K562 (cell line): ENCODE measurements around the gene PIGL. TPM values are rescaled to one million over a fixed set of nuclear protein-coding genes. Genes with fewer than 3 reads are reported as not detected.

Source experiments
- ATAC-seq: fragments of 200-7000 bp; cut with Tn5 transposase; 3 replicates; pipeline ENCODE4 v1.9.1; 2020; ENCODE audit warnings: moderate library complexity
- BruUV-seq: library from RNA; stranded (reverse); fragments of 400-500 nt; replicated peaks from 2 replicates; lab custom pipeline; 2021; lab: Mats Ljungman, UMichigan
- CTCF ChIA-PET: fragments of 300-600 bp; formaldehyde crosslinking; extraction: SDS; loops from one replicate; lab custom pipeline; 2021; ENCODE audit warnings: low intra/inter-chr PET ratio; lab: Yijun Ruan, JAX
- POLR2A ChIA-PET: fragments of 300-600, 350-650 bp; sonication (Branson Sonifier 250); formaldehyde crosslinking; extraction: SDS; loops from one replicate; lab custom pipeline; 2021; ENCODE audit warnings: antibody characterized with exemption, inconsistent platforms; lab: Yijun Ruan, JAX
- DNase-seq, 4 experiments: peaks; one replicate each; pipeline versions ENCODE4 v3.0.0 to v3.0.0-alpha.2; 2011 to 2018; ENCODE audit warnings: low spot score in 3 of 4, mixed read lengths in 3 of 4; ENCODE audit errors: extremely low read depth in 1 of 4
- FAIRE-seq: peaks from 2 replicates; lab custom pipeline; 2011; peaks lifted over from hg19 to GRCh38; lab: Jason Lieb, UNC
- H2AFZ ChIP-seq: 2 replicates; pipeline ENCODE4 v1.6.0; 2011; ENCODE audit warnings: low read depth, low read length, control low read depth, inconsistent platforms
- H3K27ac ChIP-seq: fragments of 200-600 bp; 3 replicates; pipeline ENCODE4 v1.8.0; 2011; ENCODE audit warnings: low read depth, mild to moderate bottlenecking, control low read depth, inconsistent platforms, low read length, moderate library complexity, mixed read lengths; ENCODE audit errors: extremely low read depth
- H3K27me3 ChIP-seq, 2 experiments: fragments of 300-600 bp in 1 of 2; 2 replicates in 1 of 2; 3 replicates in 1 of 2; pipeline versions ENCODE4 v1.6.0 to v1.8.0; 2011; ENCODE audit warnings: inconsistent platforms in 2 of 2, low read length in 2 of 2, mild to moderate bottlenecking in 1 of 2, mixed read lengths in 1 of 2, moderate library complexity in 1 of 2; ENCODE audit not compliant: control insufficient read depth in 2 of 2, insufficient read depth in 2 of 2
- H3K36me3 ChIP-seq: fragments of 300-600 bp; 3 replicates; pipeline ENCODE4 v1.8.0; 2011; ENCODE audit warnings: mild to moderate bottlenecking, low read length, inconsistent platforms; ENCODE audit not compliant: control insufficient read depth, insufficient read depth
- H3K4me1 ChIP-seq, 2 experiments: fragments of 200-600 bp in 1 of 2; replicated peaks in 1 of 2; 2 replicates in 1 of 2; 3 replicates in 1 of 2; pipeline versions ENCODE4 v1.5.1 to v1.8.0; 2011; ENCODE audit warnings: inconsistent platforms in 2 of 2, low read length in 2 of 2, mild to moderate bottlenecking in 1 of 2, mixed read lengths in 1 of 2, moderate library complexity in 1 of 2; ENCODE audit not compliant: control insufficient read depth in 2 of 2, insufficient read depth in 2 of 2
- H3K4me2 ChIP-seq: 2 replicates; pipeline ENCODE4 v1.6.1; 2011; ENCODE audit warnings: low read length, control low read depth, inconsistent platforms, mixed read lengths; ENCODE audit not compliant: insufficient read depth
- H3K4me3 ChIP-seq: fragments of 200-600 bp; sonication (generic), shearing (Covaris generic); 2 replicates; pipeline ENCODE4 v1.5.1; 2016; ENCODE audit warnings: control low read depth, inconsistent platforms
- H3K79me2 ChIP-seq: fragments of 200-600 bp; 3 replicates; pipeline ENCODE4 v1.8.0; 2011; ENCODE audit warnings: low read length, inconsistent platforms; ENCODE audit not compliant: control insufficient read depth, insufficient read depth
- H3K9ac ChIP-seq, 2 experiments: 2 replicates each; pipeline versions ENCODE4 v1.6.0 to v1.6.1; 2011; ENCODE audit warnings: low read depth in 2 of 2, low read length in 2 of 2, control low read depth in 1 of 2, inconsistent platforms in 1 of 2, mild to moderate bottlenecking in 1 of 2, mixed read lengths in 1 of 2; ENCODE audit not compliant: insufficient read depth in 1 of 2
- H3K9me1 ChIP-seq: one replicate; pipeline ENCODE4 v1.6.0; 2011; ENCODE audit warnings: inconsistent platforms, mild to moderate bottlenecking, low read length, moderate library complexity; ENCODE audit not compliant: control insufficient read depth, insufficient read depth
- H3K9me3 ChIP-seq: replicated peaks from 2 replicates; pipeline ENCODE4 v1.5.1; 2011; ENCODE audit warnings: low read depth, low read length, inconsistent platforms; ENCODE audit not compliant: control insufficient read depth, insufficient read depth
- H4K20me1 ChIP-seq: replicated peaks from 2 replicates; pipeline ENCODE4 v1.6.1; 2011; ENCODE audit warnings: low read length, inconsistent platforms, mixed read lengths; ENCODE audit not compliant: control insufficient read depth, insufficient read depth
- CBX3 ChIP-seq, 2 experiments: IDR thresholded peaks; 1 replicate in 1 of 2; 2 replicates in 1 of 2; pipeline ENCODE4 v1.6.1; 2012; ENCODE audit warnings: inconsistent platforms in 2 of 2, low read length in 2 of 2, borderline replicate concordance in 1 of 2, control low read depth in 1 of 2
- GMEB1 ChIP-seq: fragments of 250-450 bp; sonication (Bioruptor Pico); IDR thresholded peaks from 2 replicates; pipeline ENCODE4 v1.4.0; 2020; ENCODE audit warnings: mild to moderate bottlenecking
- KLF13 ChIP-seq: fragments of 450-650 bp; IDR thresholded peaks from 2 replicates; pipeline ENCODE4 v1.6.1; 2016; ENCODE audit warnings: missing genetic modification characterization, low read depth, mild to moderate bottlenecking, missing compliant biosample characterization, moderate library complexity, borderline replicate concordance
- PML ChIP-seq: IDR thresholded peaks from 2 replicates; pipeline ENCODE4 v1.6.1; 2012; ENCODE audit warnings: low read length, inconsistent platforms
- POLR3A ChIP-seq: IDR thresholded peaks from 2 replicates; pipeline ENCODE4 v1.6.1; 2011; ENCODE audit warnings: borderline replicate concordance, mild to moderate bottlenecking, moderate library complexity; ENCODE audit not compliant: insufficient read length, insufficient read depth; ENCODE audit errors: extremely low read depth
- PRDM10 ChIP-seq: fragments of 450-650 bp; IDR thresholded peaks from 2 replicates; pipeline ENCODE4 v1.6.1; 2018; ENCODE audit not compliant: partially characterized antibody
- TEAD2 ChIP-seq: fragments of 450-650 bp; IDR thresholded peaks from 2 replicates; pipeline ENCODE4 v1.6.1; 2016; ENCODE audit warnings: missing genetic modification characterization, control low read depth, missing compliant biosample characterization
- TRIM25 ChIP-seq: fragments of 450-650 bp; IDR thresholded peaks from 2 replicates; pipeline ENCODE4 v1.7.0; 2016; ENCODE audit warnings: borderline replicate concordance
- ZNF347 ChIP-seq: fragments of 450-650 bp; formaldehyde crosslinking; IDR thresholded peaks from 2 replicates; pipeline ENCODE4 v1.4.0; 2020; ENCODE audit warnings: low read depth, mild to moderate bottlenecking, moderate library complexity
- ZNF431 ChIP-seq: sonication (generic); formaldehyde crosslinking; IDR thresholded peaks from 2 replicates; pipeline ENCODE4 v1.8.0; 2022; ENCODE audit warnings: mild to moderate bottlenecking, missing genetic modification reagents
- ZNF589 ChIP-seq: fragments of 200-800 bp; sonication (Bioruptor generic); IDR thresholded peaks from 2 replicates; pipeline ENCODE4 v1.6.1; 2016; ENCODE audit warnings: low read depth, missing genetic modification characterization, missing compliant biosample characterization
- ZNF639 ChIP-seq, 2 experiments: fragments of 200-800 bp in 1 of 2; sonication (Bioruptor generic) in 1 of 2; sonication (generic) in 1 of 2; formaldehyde crosslinking in 1 of 2; IDR thresholded peaks in 1 of 2; conservative IDR thresholded peaks in 1 of 2; 2 replicates each; pipeline versions ENCODE4 v1.5.0 to v1.6.1; 2016 to 2020; ENCODE audit warnings: missing compliant biosample characterization in 1 of 2, missing genetic modification characterization in 1 of 2, missing genetic modification reagents in 1 of 2
- whole genome bisulfite sequencing: fragments of 100-300 bp; shearing (Covaris generic); methylation state at CpG from one replicate; pipeline ENCODE4 v1.1.6; 2016; ENCODE audit warnings: low coverage, mixed read lengths; ENCODE audit not compliant: insufficient coverage; ENCODE audit errors: missing lambda C conversion rate; 5-methylcytosine and 5-hydroxymethylcytosine counted together
- in situ Hi-C: fragments of 300-500 bp; cut with MboI; formaldehyde crosslinking; loops from 4 replicates; pipeline ENCODE4 v1.15.0; 2018; ENCODE audit warnings: inconsistent platforms, mixed read lengths
- intact Hi-C: fragments of 100-400 bp; cut with micrococcal nuclease; formaldehyde crosslinking; loops from 2 replicates; pipeline ENCODE4 v1.14.2; 2022
- polyA plus RNA-seq, 8 experiments: library from polyadenylated mRNA; depleted of rRNA in 4 of 8; stranded (reverse) in 5 of 8; unstranded in 3 of 8; fragments of >200 nt; fragmentation: Nextera tagmentation in 2 of 8; fragmentation: Illumina TruSeq in 1 of 8; extraction: Ambion mirVana in 2 of 8; extraction: Trizol in 1 of 8; gene quantifications; 2 replicates each; pipeline versions ENCODE4 v1.2.1 to v1.2.3, GENCODE V29; 2011 to 2014; ENCODE audit warnings: inconsistent platforms in 1 of 8, missing spikeins in 1 of 8
- total RNA-seq, 7 experiments: library from RNA; depleted of rRNA in 6 of 7; stranded (reverse); fragments of >200 nt in 6 of 7; fragmentation: Illumina TruSeq in 2 of 7; extraction: Trizol in 2 of 7; gene quantifications; 2 replicates each; pipeline versions ENCODE4 v1.2.1 to v1.2.3, GENCODE V29; 2011 to 2021; ENCODE audit warnings: low replicate concordance in 1 of 7

Gene PIGL
- total and polyA plus RNA-seq, 9 of the 15 experiments (the other 6 are each of a cell fraction or from before 2014, with no cell fraction given): 19.9 to 55.3 (median 29.6) TPM

- BruUV-seq: no TSS peak
- intact Hi-C loops: no loop called here
- Histone ChIP-seq H3K4me3 (no peak overlapping the region), H3K36me3 (no peaks in the 10 kb centered on the region), H3K9me3 (no peaks in the 10 kb centered on the region), H3K27ac (no peak overlapping the region), H3K4me2 (no peak overlapping the region), H3K4me1 (peaks cover 0 to 14% of the 10 kb centered on the region in 2 experiments; a peak in 3 of 5 replicates), H4K20me1 (peaks cover 14% of the 10 kb centered on the region), H3K79me2 (no peaks in the 10 kb centered on the region), H3K27me3 (no peaks in the 10 kb centered on the region), H2AFZ (no peak overlapping the region), H3K9me1 (no peaks in the 10 kb centered on the region), H3K9ac (no peak overlapping the region)
- FAIRE-seq (no peak), ATAC-seq (no peak), DNase-seq (no peak)
- in situ Hi-C loops: no loop called here
- WGBS: 80% methylated on average over 1 of the region's 3 CpGs
- ChIA-PET CTCF (no interaction called here), POLR2A (no interaction called here)
- no peak for TF ChIP-seq ZNF431 (CRISPR knock-in tag)
- TF ChIP-seq ZNF639 (CRISPR knock-in tag; conservative IDR thresholded peaks at IDR 0.05 in 1 of 2, IDR thresholded peaks at IDR 0.05 in 1 of 2): no peak
- no peak for TF ChIP-seq TRIM25
- no peak for TF ChIP-seq KLF13 (tag)
- no peak for TF ChIP-seq ZNF347 (CRISPR knock-in tag)
- no peak for TF ChIP-seq TEAD2
- TF ChIP-seq GMEB1 (CRISPR knock-in tag): no peak
- no peak for TF ChIP-seq PML
- TF ChIP-seq POLR3A: no peak
- TF ChIP-seq CBX3 (IDR thresholded peaks at IDR 0.05; ENCODE audit: borderline replicate concordance in 1 of 2, low read length in 2 of 2): no peak
- no peak for TF ChIP-seq ZNF589 (CRISPR knock-in tag)
- no peak for TF ChIP-seq PRDM10
Observed at GRCh38 chr17:16314859-16315258, 97.8 kb downstream of the PIGL start.
